ENCODE measurements around the gene XYLT1.

DNA sequence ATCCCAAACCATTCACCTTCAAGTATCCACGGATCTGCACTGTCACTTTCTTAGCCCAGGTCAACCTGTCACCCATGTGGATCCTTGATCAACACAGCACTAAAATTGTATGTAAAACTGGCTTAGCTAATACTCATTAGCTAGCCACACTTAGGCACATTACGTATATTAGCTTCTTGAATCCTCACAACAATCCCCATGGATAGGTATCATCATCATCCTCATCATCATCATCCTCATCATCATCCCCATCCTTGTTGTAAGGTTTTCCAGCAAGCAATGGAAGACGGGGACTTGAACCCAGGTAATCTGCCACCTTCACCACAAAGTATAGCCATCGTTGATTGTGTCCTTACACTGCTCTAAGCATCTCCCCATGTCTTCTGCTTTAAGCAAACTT is 184.3 kb downstream of the XYLT1 start:
- no peak for TF ChIP-seq ZNF19 (tag by site-specific recombination; IDR thresholded peaks at IDR 0.05; ENCODE audit: low read depth)
- TF ChIP-seq, protein P1, sequence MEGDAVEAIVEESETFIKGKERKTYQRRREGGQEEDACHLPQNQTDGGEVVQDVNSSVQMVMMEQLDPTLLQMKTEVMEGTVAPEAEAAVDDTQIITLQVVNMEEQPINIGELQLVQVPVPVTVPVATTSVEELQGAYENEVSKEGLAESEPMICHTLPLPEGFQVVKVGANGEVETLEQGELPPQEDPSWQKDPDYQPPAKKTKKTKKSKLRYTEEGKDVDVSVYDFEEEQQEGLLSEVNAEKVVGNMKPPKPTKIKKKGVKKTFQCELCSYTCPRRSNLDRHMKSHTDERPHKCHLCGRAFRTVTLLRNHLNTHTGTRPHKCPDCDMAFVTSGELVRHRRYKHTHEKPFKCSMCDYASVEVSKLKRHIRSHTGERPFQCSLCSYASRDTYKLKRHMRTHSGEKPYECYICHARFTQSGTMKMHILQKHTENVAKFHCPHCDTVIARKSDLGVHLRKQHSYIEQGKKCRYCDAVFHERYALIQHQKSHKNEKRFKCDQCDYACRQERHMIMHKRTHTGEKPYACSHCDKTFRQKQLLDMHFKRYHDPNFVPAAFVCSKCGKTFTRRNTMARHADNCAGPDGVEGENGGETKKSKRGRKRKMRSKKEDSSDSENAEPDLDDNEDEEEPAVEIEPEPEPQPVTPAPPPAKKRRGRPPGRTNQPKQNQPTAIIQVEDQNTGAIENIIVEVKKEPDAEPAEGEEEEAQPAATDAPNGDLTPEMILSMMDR (tag by site-specific recombination; IDR thresholded peaks at IDR 0.05), result no peak
- TF ChIP-seq, protein P2, sequence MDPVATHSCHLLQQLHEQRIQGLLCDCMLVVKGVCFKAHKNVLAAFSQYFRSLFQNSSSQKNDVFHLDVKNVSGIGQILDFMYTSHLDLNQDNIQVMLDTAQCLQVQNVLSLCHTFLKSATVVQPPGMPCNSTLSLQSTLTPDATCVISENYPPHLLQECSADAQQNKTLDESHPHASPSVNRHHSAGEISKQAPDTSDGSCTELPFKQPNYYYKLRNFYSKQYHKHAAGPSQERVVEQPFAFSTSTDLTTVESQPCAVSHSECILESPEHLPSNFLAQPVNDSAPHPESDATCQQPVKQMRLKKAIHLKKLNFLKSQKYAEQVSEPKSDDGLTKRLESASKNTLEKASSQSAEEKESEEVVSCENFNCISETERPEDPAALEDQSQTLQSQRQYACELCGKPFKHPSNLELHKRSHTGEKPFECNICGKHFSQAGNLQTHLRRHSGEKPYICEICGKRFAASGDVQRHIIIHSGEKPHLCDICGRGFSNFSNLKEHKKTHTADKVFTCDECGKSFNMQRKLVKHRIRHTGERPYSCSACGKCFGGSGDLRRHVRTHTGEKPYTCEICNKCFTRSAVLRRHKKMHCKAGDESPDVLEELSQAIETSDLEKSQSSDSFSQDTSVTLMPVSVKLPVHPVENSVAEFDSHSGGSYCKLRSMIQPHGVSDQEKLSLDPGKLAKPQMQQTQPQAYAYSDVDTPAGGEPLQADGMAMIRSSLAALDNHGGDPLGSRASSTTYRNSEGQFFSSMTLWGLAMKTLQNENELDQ (tag by site-specific recombination; IDR thresholded peaks at IDR 0.05; ENCODE audit: low read depth), result no peak

Measured in HEK293 (cell line).